Heart right ventricle (tissue), 16 donors: Measurements from ENCODE around the gene MYH4. TPM values are rescaled to one million over a fixed set of nuclear protein-coding genes. Genes with fewer than 3 reads are reported as not detected.

ENCODE experiments used
- ATAC-seq, 8 donors: fragments of 200-7000 bp; cut with Tn5 transposase; one replicate each; pipeline ENCODE4 v1.9.1; 2020; ENCODE audit warnings: mild to moderate bottlenecking in 8 of 8, moderate library complexity in 8 of 8, moderate number of reproducible peaks in 1 of 8
- DNase-seq, 2 donors: peaks; one replicate each; pipeline ENCODE4 v3.0.0-alpha.2; 2020
- H3K27ac ChIP-seq, 10 donors: fragments of 200-600 bp; sonication (generic) in 2 of 10; one replicate each; pipeline versions ENCODE4 v1.5.0 to v1.8.0; 2020 to 2022; ENCODE audit warnings: mild to moderate bottlenecking in 3 of 10
- H3K27me3 ChIP-seq, 7 donors: fragments of 200-600 bp; one replicate each; pipeline ENCODE4 v1.8.0; 2021 to 2022; ENCODE audit warnings: mild to moderate bottlenecking in 2 of 7
- H3K36me3 ChIP-seq, 9 donors: fragments of 200-600 bp; sonication (generic) in 1 of 9; one replicate each; pipeline versions ENCODE4 v1.5.0 to v1.8.0; 2020 to 2022; ENCODE audit warnings: mild to moderate bottlenecking in 2 of 9
- H3K4me1 ChIP-seq, 9 donors: fragments of 200-600 bp; sonication (generic) in 1 of 9; one replicate each; pipeline versions ENCODE4 v1.5.0 to v1.8.0; 2020 to 2022; ENCODE audit warnings: mild to moderate bottlenecking in 4 of 9
- H3K4me3 ChIP-seq, 10 donors: fragments of 200-600 bp; sonication (generic) in 2 of 10; one replicate each; pipeline versions ENCODE4 v1.5.0 to v1.8.0; 2020 to 2022; ENCODE audit warnings: mild to moderate bottlenecking in 7 of 10, moderate library complexity in 2 of 10
- H3K9me3 ChIP-seq, 11 donors: fragments of 200-600 bp in 10 of 11; sonication (generic) in 2 of 11; one replicate each; pipeline versions ENCODE4 v1.5.0 to v1.8.0; 2013 to 2022; ENCODE audit warnings: mild to moderate bottlenecking in 2 of 11, control low read depth in 1 of 11, moderate library complexity in 1 of 11
- CTCF ChIP-seq, 9 donors: fragments of 200-600 bp; sonication (generic) in 2 of 9; IDR thresholded peaks; one replicate each; pipeline versions ENCODE4 v1.5.0 to v1.8.0; 2021 to 2022; ENCODE audit warnings: antibody characterized with exemption in 9 of 9, mild to moderate bottlenecking in 5 of 9, moderate library complexity in 1 of 9
- WGBS, 2 donors: extraction: QIAGEN DNeasy Blood & Tissue Kit; methylation state at CpG; one replicate each; pipeline ENCODE4 v1.1.7; 2013; ENCODE audit warnings: inconsistent platforms in 1 of 2; 5-methylcytosine and 5-hydroxymethylcytosine counted together
- intact Hi-C, 10 donors: fragments of 100-400 bp; cut with DNase I; formaldehyde crosslinking; loops; one replicate each; pipeline versions ENCODE4 v1.11.1 to v1.14.2; 2022
- polyA plus RNA-seq, 2 donors: library from polyadenylated mRNA; stranded (reverse); fragments of 200-250 nt; gene quantifications; one replicate each; pipeline ENCODE4 v1.2.3, GENCODE V29; 2013
- total RNA-seq, 10 donors: library from RNA; stranded (reverse); fragmentation: NEBNext Ultra II Directional in 3 of 10; extraction: Animal tissue kit (Norgen Biotek cat#: 25700) in 3 of 10; gene quantifications; one replicate each; pipeline versions ENCODE4 v1.2.1 to v1.2.4, GENCODE V29; 2021 to 2023
- donor health status: Arrhythmogenic right ventricular cardiomyopathy.
- donor health status: ischemic (EF 13 %, LVEDD 7.1; RV severe dilation, severe dysfunction).
- donor health status: healthy with polysubstance abuse.
- donor health status: DM: no; HTN: yes; CAD: no.
- donor health status: DM: no; HTN: no; CAD: no.
- donor health status: ischemic (EF 25% LVEDD 6.9; RV normal size, moderate dysfunction).
- donor health status: ischemic (EF 25% LVEDD 5.7; RV mildly dilated, moderate dysfunction).
- donor health status: healthy.
- donor health status: DM: yes; HTN: yes; CAD: no.
- donor health status: Ischemic cardiomyopathy.
- donor health status: ischemic (EF 35%, LVEDD 5.7; RV mildly dilated, moderate dysfunction).
- donor health status: nonischemic (EF 11% LVEDD 7.7; RV severe dilation, severe dysfunction).
- donor health status: DM: yes; HTN: yes; CAD: no.
- donor health status: PGD.
- donor health status: ischemic (EF 29% LVEDD 5.4; RV normal size, mild dysfunction).
- donor health status: nonischemic (EF 23%, LVEDD 6.1; RV moderate dilation, normal function).

MYH4 gene
- total and polyA plus RNA-seq, 12 donors: not detected

GRCh38 chr17:10482252-10482651 is 12.9 kb upstream of the MYH4 start:
- no peak overlapping the region for H3K27ac ChIP-seq
- no peaks in the 10 kb centered on the region for H3K27me3 ChIP-seq
- no peak for TF ChIP-seq CTCF (IDR thresholded peaks at IDR 0.05)
- no peaks in the 10 kb centered on the region for H3K4me1 ChIP-seq
- no peak for ATAC-seq
- DNase-seq: no peak
- H3K4me3 ChIP-seq: no peak overlapping the region
- peaks cover 0 to 59% (median 21%) of the 10 kb centered on the region in 11 donors for H3K9me3 ChIP-seq
- intact Hi-C loops: no loop called here
- WGBS, 2 donors: 43 to 83% methylated on average over 1 of the region's 1 CpG
- no peaks in the 10 kb centered on the region for H3K36me3 ChIP-seq

- peaks cover 0 to 3% (median 0%) of the 10 kb centered on the region in 7 donors for H3K27me3 ChIP-seq
- H3K36me3 ChIP-seq: no peaks in the 10 kb centered on the region
- no peak overlapping the region for H3K4me3 ChIP-seq
- TF ChIP-seq CTCF (IDR thresholded peaks at IDR 0.05): no peak
- peaks cover 0 to 19% (median 0%) of the 10 kb centered on the region in 11 donors for H3K9me3 ChIP-seq
- no peak overlapping the region for H3K27ac ChIP-seq
- DNase-seq: no peak
- H3K4me1 ChIP-seq: no peaks in the 10 kb centered on the region
- intact Hi-C loops: no loop called here
- WGBS, 2 donors: 22 to 26% methylated on average over 1 of the region's 1 CpG
- no peak for ATAC-seq
Observed at GRCh38 chr17:10477701-10478100, 8.3 kb upstream of the MYH4 start.

GRCh38 chr17:10474536-10474935 is 5.2 kb upstream of the MYH4 start:
- ATAC-seq: no peak
- 79 to 84% methylated on average over 4 of the region's 4 CpGs for WGBS, 2 donors
- Histone ChIP-seq H3K27me3 (peaks cover 0 to 3% (median 0%) of the 10 kb centered on the region in 7 donors), H3K4me1 (no peaks in the 10 kb centered on the region), H3K36me3 (no peaks in the 10 kb centered on the region), H3K4me3 (no peak overlapping the region), H3K27ac (no peak overlapping the region), H3K9me3 (no peaks in the 10 kb centered on the region)
- intact Hi-C loops: no loop called here
- DNase-seq: no peak
- no peak for TF ChIP-seq CTCF (IDR thresholded peaks at IDR 0.05)

- no peak for TF ChIP-seq CTCF (IDR thresholded peaks at IDR 0.05)
- ATAC-seq: no peak
- H3K4me1 ChIP-seq: no peaks in the 10 kb centered on the region
Observed at GRCh38 chr17:10471858-10472257, 2.5 kb upstream of the MYH4 start.

More at GRCh38 chr17:10471858-10472257, 2.5 kb upstream of the MYH4 start:
- no peaks in the 10 kb centered on the region for H3K36me3 ChIP-seq
- intact Hi-C loops: no loop called here
- no peaks in the 10 kb centered on the region for H3K9me3 ChIP-seq
- 89 to 97% methylated on average over 1 of the region's 1 CpG for WGBS, 2 donors
- DNase-seq: no peak
- H3K27ac ChIP-seq: no peak overlapping the region
- H3K4me3 ChIP-seq: no peak overlapping the region
- peaks cover 0 to 3% (median 0%) of the 10 kb centered on the region in 7 donors for H3K27me3 ChIP-seq
